ENCODE measurements around the gene RAI1.

The RAI1 gene

GRCh38 chr17:17645961-17646360 lies 35.3 kb upstream of the RAI1 start:
- H2BK5ac ChIP-seq (ENCODE audit: low read length), result no peak overlapping the region
- H3K36me3 ChIP-seq (ENCODE audit: control insufficient read depth, insufficient read depth, low read length), result no peaks in the 10 kb centered on the region
- H3K18ac ChIP-seq (ENCODE audit: low read length), result no peak overlapping the region
- H4K5ac ChIP-seq (ENCODE audit: low read length), result no peak overlapping the region
- H2AK5ac ChIP-seq (ENCODE audit: low read length), result no peak overlapping the region
- no peaks in the 10 kb centered on the region for H3K79me2 ChIP-seq (ENCODE audit: control insufficient read depth, insufficient read depth, low read length)
- no peak overlapping the region for H3K4me2 ChIP-seq (ENCODE audit: low read length)
- H3K56ac ChIP-seq (ENCODE audit: low read length), result no peak overlapping the region
- H3K79me1 ChIP-seq (ENCODE audit: low read length), result no peaks in the 10 kb centered on the region
- no peak overlapping the region for H3K27ac ChIP-seq (ENCODE audit: low read depth, low read length)
- H3K23ac ChIP-seq (ENCODE audit: low read length), result no peak overlapping the region
- H3K4me3 ChIP-seq (ENCODE audit: low read length), result no peak overlapping the region
- no peaks in the 10 kb centered on the region for H3K27me3 ChIP-seq (ENCODE audit: insufficient read depth, low read length, poor library complexity)
- no peak for DNase-seq
- no peak overlapping the region for H2BK15ac ChIP-seq (replicated peaks; ENCODE audit: low read depth)
- H3K4me1 ChIP-seq (ENCODE audit: control insufficient read depth, low read depth, low read length), result no peaks in the 10 kb centered on the region
- H3K4ac ChIP-seq (ENCODE audit: low read depth, low read length), result no peak overlapping the region
- no CpG with 5 or more reads among the region's 2 CpGs for whole genome bisulfite sequencing (ENCODE audit: extremely low coverage, insufficient coverage, low lambda C conversion rate)
- no peak overlapping the region for H3K9ac ChIP-seq (ENCODE audit: low read length)
- no peak overlapping the region for H2BK120ac ChIP-seq (ENCODE audit: low read depth, low read length)
- H4K8ac ChIP-seq (ENCODE audit: low read depth, low read length), result no peak overlapping the region

GRCh38 chr17:17647524-17648178 lies 33.6 kb upstream of the RAI1 start:
- no peak overlapping the region for H3K4ac ChIP-seq (ENCODE audit: low read depth, low read length)
- no peak overlapping the region for H3K18ac ChIP-seq (ENCODE audit: low read length)
- no peak overlapping the region for H3K4me3 ChIP-seq (ENCODE audit: low read length)
- no peak overlapping the region for H4K5ac ChIP-seq (ENCODE audit: low read length)
- no peak for DNase-seq
- no peak overlapping the region for H3K9ac ChIP-seq (ENCODE audit: low read length)
- H3K27ac ChIP-seq (ENCODE audit: low read depth, low read length), result no peak overlapping the region
- no peak overlapping the region for H2BK5ac ChIP-seq (ENCODE audit: low read length)
- no peaks in the 10 kb centered on the region for H3K4me1 ChIP-seq (ENCODE audit: control insufficient read depth, low read depth, low read length)
- H3K23ac ChIP-seq (ENCODE audit: low read length), result no peak overlapping the region
- no peaks in the 10 kb centered on the region for H3K79me1 ChIP-seq (ENCODE audit: low read length)
- H4K8ac ChIP-seq (ENCODE audit: low read depth, low read length), result no peak overlapping the region
- no peaks in the 10 kb centered on the region for H3K27me3 ChIP-seq (ENCODE audit: insufficient read depth, low read length, poor library complexity)
- H3K79me2 ChIP-seq (ENCODE audit: control insufficient read depth, insufficient read depth, low read length), result no peaks in the 10 kb centered on the region
- no peak overlapping the region for H2BK120ac ChIP-seq (ENCODE audit: low read depth, low read length)
- H3K4me2 ChIP-seq (ENCODE audit: low read length), result no peak overlapping the region
- H3K36me3 ChIP-seq (ENCODE audit: control insufficient read depth, insufficient read depth, low read length), result no peaks in the 10 kb centered on the region
- no peak overlapping the region for H3K56ac ChIP-seq (ENCODE audit: low read length)
- WGBS (ENCODE audit: extremely low coverage, insufficient coverage, low lambda C conversion rate), result no CpG with 5 or more reads among the region's 14 CpGs
- H2BK15ac ChIP-seq (replicated peaks; ENCODE audit: low read depth), result no peak overlapping the region
- no peak overlapping the region for H2AK5ac ChIP-seq (ENCODE audit: low read length)

DNA sequence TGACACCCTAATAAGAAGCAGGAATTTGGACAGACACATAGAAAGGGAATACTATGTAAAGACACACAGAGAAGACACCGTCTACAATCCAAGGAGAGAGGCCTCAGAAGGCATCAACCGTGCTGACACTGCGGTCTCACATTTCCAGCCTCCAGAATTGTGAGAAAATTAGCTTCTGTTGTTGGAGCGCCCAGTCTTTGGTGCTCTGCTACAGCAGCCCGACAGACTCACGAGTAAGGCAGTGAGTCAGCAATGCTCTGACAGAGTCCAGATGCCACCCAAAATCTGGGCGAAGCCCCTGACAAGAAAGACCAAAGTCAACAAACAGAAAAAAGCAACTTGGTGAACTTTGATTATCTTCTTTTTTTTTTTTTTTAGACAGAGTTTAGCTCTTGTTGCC lies 32.5 kb upstream of the RAI1 start:
- no peaks in the 10 kb centered on the region for H3K79me1 ChIP-seq (ENCODE audit: low read length)

GRCh38 chr17:17650959-17651358 lies 30.3 kb upstream of the RAI1 start:
- H4K8ac ChIP-seq (ENCODE audit: low read depth, low read length), result no peak overlapping the region
- no peak overlapping the region for H3K18ac ChIP-seq (ENCODE audit: low read length)
- no peaks in the 10 kb centered on the region for H3K27me3 ChIP-seq (ENCODE audit: insufficient read depth, low read length, poor library complexity)
- H4K5ac ChIP-seq (ENCODE audit: low read length), result no peak overlapping the region
- no peak for DNase-seq
- no peak overlapping the region for H3K4ac ChIP-seq (ENCODE audit: low read depth, low read length)
- H3K36me3 ChIP-seq (ENCODE audit: control insufficient read depth, insufficient read depth, low read length), result no peaks in the 10 kb centered on the region
- no peak overlapping the region for H2AK5ac ChIP-seq (ENCODE audit: low read length)
- no peak overlapping the region for H3K4me2 ChIP-seq (ENCODE audit: low read length)
- H3K4me1 ChIP-seq (ENCODE audit: control insufficient read depth, low read depth, low read length), result no peaks in the 10 kb centered on the region
- no peak overlapping the region for H3K23ac ChIP-seq (ENCODE audit: low read length)
- no peak overlapping the region for H2BK120ac ChIP-seq (ENCODE audit: low read depth, low read length)
- no peaks in the 10 kb centered on the region for H3K79me2 ChIP-seq (ENCODE audit: control insufficient read depth, insufficient read depth, low read length)
- H3K79me1 ChIP-seq (ENCODE audit: low read length), result no peaks in the 10 kb centered on the region
- no CpG with 5 or more reads among the region's 1 CpG for WGBS (ENCODE audit: extremely low coverage, insufficient coverage, low lambda C conversion rate)
- no peak overlapping the region for H3K56ac ChIP-seq (ENCODE audit: low read length)
- H2BK15ac ChIP-seq (replicated peaks; ENCODE audit: low read depth), result no peak overlapping the region
- H3K9ac ChIP-seq (ENCODE audit: low read length), result no peak overlapping the region
- H3K4me3 ChIP-seq (ENCODE audit: low read length), result no peak overlapping the region
- H2BK5ac ChIP-seq (ENCODE audit: low read length), result no peak overlapping the region
- no peak overlapping the region for H3K27ac ChIP-seq (ENCODE audit: low read depth, low read length)

More for the DNA sequence above, 32.5 kb upstream of the RAI1 start:
- Histone ChIP-seq H3K4me3 (ENCODE audit: low read length) (no peak overlapping the region), H3K4ac (ENCODE audit: low read depth, low read length) (no peak overlapping the region), H3K23ac (ENCODE audit: low read length) (no peak overlapping the region), H2BK5ac (ENCODE audit: low read length) (no peak overlapping the region), H2BK120ac (ENCODE audit: low read depth, low read length) (no peak overlapping the region), H2BK15ac (replicated peaks; ENCODE audit: low read depth) (no peak overlapping the region), H3K56ac (ENCODE audit: low read length) (no peak overlapping the region), H3K79me2 (ENCODE audit: control insufficient read depth, insufficient read depth, low read length) (no peaks in the 10 kb centered on the region), H3K36me3 (ENCODE audit: control insufficient read depth, insufficient read depth, low read length) (no peaks in the 10 kb centered on the region), H3K9ac (ENCODE audit: low read length) (no peak overlapping the region), H3K27me3 (ENCODE audit: insufficient read depth, low read length, poor library complexity) (no peaks in the 10 kb centered on the region), H3K4me2 (ENCODE audit: low read length) (no peak overlapping the region), H4K8ac (ENCODE audit: low read depth, low read length) (no peak overlapping the region), H3K4me1 (ENCODE audit: control insufficient read depth, low read depth, low read length) (no peaks in the 10 kb centered on the region), H3K18ac (ENCODE audit: low read length) (no peak overlapping the region), H4K5ac (ENCODE audit: low read length) (no peak overlapping the region), H2AK5ac (ENCODE audit: low read length) (no peak overlapping the region), H3K27ac (ENCODE audit: low read depth, low read length) (no peak overlapping the region)
- DNase-seq, result no peak
- no CpG with 5 or more reads among the region's 7 CpGs for WGBS (ENCODE audit: extremely low coverage, insufficient coverage, low lambda C conversion rate)

- no peak overlapping the region for H4K5ac ChIP-seq (ENCODE audit: low read length)
- H3K27me3 ChIP-seq (ENCODE audit: insufficient read depth, low read length, poor library complexity), result no peaks in the 10 kb centered on the region
- H3K9ac ChIP-seq (ENCODE audit: low read length), result no peak overlapping the region
- H2BK15ac ChIP-seq (replicated peaks; ENCODE audit: low read depth), result no peak overlapping the region
- H3K23ac ChIP-seq (ENCODE audit: low read length), result no peak overlapping the region
- no peaks in the 10 kb centered on the region for H3K4me1 ChIP-seq (ENCODE audit: control insufficient read depth, low read depth, low read length)
- no peak overlapping the region for H3K18ac ChIP-seq (ENCODE audit: low read length)
- H2AK5ac ChIP-seq (ENCODE audit: low read length), result no peak overlapping the region
- no peak overlapping the region for H2BK5ac ChIP-seq (ENCODE audit: low read length)
- H2BK120ac ChIP-seq (ENCODE audit: low read depth, low read length), result no peak overlapping the region
- H3K4me3 ChIP-seq (ENCODE audit: low read length), result no peak overlapping the region
- no peaks in the 10 kb centered on the region for H3K36me3 ChIP-seq (ENCODE audit: control insufficient read depth, insufficient read depth, low read length)
- no peak overlapping the region for H3K4ac ChIP-seq (ENCODE audit: low read depth, low read length)
- H3K56ac ChIP-seq (ENCODE audit: low read length), result no peak overlapping the region
- no peak overlapping the region for H3K27ac ChIP-seq (ENCODE audit: low read depth, low read length)
- DNase-seq, result no peak
- no peaks in the 10 kb centered on the region for H3K79me1 ChIP-seq (ENCODE audit: low read length)
- no CpG with 5 or more reads among the region's 3 CpGs for WGBS (ENCODE audit: extremely low coverage, insufficient coverage, low lambda C conversion rate)
- no peak overlapping the region for H4K8ac ChIP-seq (ENCODE audit: low read depth, low read length)
- H3K4me2 ChIP-seq (ENCODE audit: low read length), result no peak overlapping the region
- no peaks in the 10 kb centered on the region for H3K79me2 ChIP-seq (ENCODE audit: control insufficient read depth, insufficient read depth, low read length)
These were observed 27.9 kb upstream of the RAI1 start for GRCh38 chr17:17653343-17653742.

DNA sequence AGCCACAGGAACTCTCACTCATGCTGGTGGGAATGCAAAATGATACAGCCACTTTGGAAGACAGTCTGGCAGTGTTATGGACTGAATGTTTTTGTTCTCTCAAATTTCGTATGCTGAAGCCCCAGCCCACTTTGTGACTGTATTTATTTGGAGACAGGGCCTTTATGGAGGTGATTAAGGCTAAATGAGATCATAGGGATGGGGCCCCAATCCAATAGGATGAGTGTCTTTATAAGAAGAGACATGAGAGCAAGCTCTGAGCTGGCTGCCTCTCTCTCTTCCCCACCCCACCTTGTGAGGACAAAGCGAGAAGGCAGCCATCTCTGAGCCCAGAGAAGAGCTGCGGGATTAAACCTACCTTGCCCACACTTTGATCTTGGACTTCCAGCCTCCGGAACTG lies 21.9 kb upstream of the RAI1 start:
- H3K9ac ChIP-seq (ENCODE audit: low read length), result no peak overlapping the region
- no peak overlapping the region for H2AK5ac ChIP-seq (ENCODE audit: low read length)
- no peak overlapping the region for H4K5ac ChIP-seq (ENCODE audit: low read length)
- H3K36me3 ChIP-seq (ENCODE audit: control insufficient read depth, insufficient read depth, low read length), result no peaks in the 10 kb centered on the region
- no peak overlapping the region for H3K23ac ChIP-seq (ENCODE audit: low read length)
- no peak overlapping the region for H3K27ac ChIP-seq (ENCODE audit: low read depth, low read length)
- H3K4me3 ChIP-seq (ENCODE audit: low read length), result no peak overlapping the region
- H3K4me2 ChIP-seq (ENCODE audit: low read length), result no peak overlapping the region
- no peak overlapping the region for H3K4ac ChIP-seq (ENCODE audit: low read depth, low read length)
- DNase-seq, result no peak
- no peak overlapping the region for H4K8ac ChIP-seq (ENCODE audit: low read depth, low read length)
- no peak overlapping the region for H3K18ac ChIP-seq (ENCODE audit: low read length)
- no peak overlapping the region for H2BK15ac ChIP-seq (replicated peaks; ENCODE audit: low read depth)
- WGBS (ENCODE audit: extremely low coverage, insufficient coverage, low lambda C conversion rate), result no CpG with 5 or more reads among the region's 4 CpGs
- no peaks in the 10 kb centered on the region for H3K27me3 ChIP-seq (ENCODE audit: insufficient read depth, low read length, poor library complexity)
- no peaks in the 10 kb centered on the region for H3K79me2 ChIP-seq (ENCODE audit: control insufficient read depth, insufficient read depth, low read length)
- H2BK5ac ChIP-seq (ENCODE audit: low read length), result no peak overlapping the region
- no peak overlapping the region for H3K56ac ChIP-seq (ENCODE audit: low read length)
- H3K79me1 ChIP-seq (ENCODE audit: low read length), result no peaks in the 10 kb centered on the region
- H3K4me1 ChIP-seq (ENCODE audit: control insufficient read depth, low read depth, low read length), result peaks cover 4% of the 10 kb centered on the region
- H2BK120ac ChIP-seq (ENCODE audit: low read depth, low read length), result no peak overlapping the region

Measured in mesendoderm (in vitro differentiated cells).